ENCODE measurements around the gene OSBPL7. TPM values are rescaled to one million over a fixed set of nuclear protein-coding genes. Genes with fewer than 3 reads are reported as not detected.

OSBPL7 gene
- total RNA-seq, 1 donor from 2014 or later = 11.0 TPM

- H3K36me3 ChIP-seq (ENCODE audit: control insufficient read depth, insufficient read depth, low read length) = no peaks in the 10 kb centered on the region
- no peak overlapping the region for H3K4me3 ChIP-seq (ENCODE audit: low read depth, low read length)
- no peak for DNase-seq (ENCODE audit: low read depth)
- peaks cover 16% of the 10 kb centered on the region for H3K27me3 ChIP-seq (ENCODE audit: control insufficient read depth, insufficient read depth, low read length)
- TF ChIP-seq, protein P1, sequence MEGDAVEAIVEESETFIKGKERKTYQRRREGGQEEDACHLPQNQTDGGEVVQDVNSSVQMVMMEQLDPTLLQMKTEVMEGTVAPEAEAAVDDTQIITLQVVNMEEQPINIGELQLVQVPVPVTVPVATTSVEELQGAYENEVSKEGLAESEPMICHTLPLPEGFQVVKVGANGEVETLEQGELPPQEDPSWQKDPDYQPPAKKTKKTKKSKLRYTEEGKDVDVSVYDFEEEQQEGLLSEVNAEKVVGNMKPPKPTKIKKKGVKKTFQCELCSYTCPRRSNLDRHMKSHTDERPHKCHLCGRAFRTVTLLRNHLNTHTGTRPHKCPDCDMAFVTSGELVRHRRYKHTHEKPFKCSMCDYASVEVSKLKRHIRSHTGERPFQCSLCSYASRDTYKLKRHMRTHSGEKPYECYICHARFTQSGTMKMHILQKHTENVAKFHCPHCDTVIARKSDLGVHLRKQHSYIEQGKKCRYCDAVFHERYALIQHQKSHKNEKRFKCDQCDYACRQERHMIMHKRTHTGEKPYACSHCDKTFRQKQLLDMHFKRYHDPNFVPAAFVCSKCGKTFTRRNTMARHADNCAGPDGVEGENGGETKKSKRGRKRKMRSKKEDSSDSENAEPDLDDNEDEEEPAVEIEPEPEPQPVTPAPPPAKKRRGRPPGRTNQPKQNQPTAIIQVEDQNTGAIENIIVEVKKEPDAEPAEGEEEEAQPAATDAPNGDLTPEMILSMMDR (IDR thresholded peaks at IDR 0.05; ENCODE audit: insufficient read depth, low read length, poor library complexity, severe bottlenecking) = no peak
Observed at GRCh38 chr17:47845716-47846075, 24.1 kb upstream of the OSBPL7 start.

GRCh38 chr17:47844814-47845715, 23.5 kb upstream of the OSBPL7 start:
- no peak overlapping the region for H3K4me3 ChIP-seq (ENCODE audit: low read depth, low read length)
- TF ChIP-seq, protein P1 (IDR thresholded peaks at IDR 0.05; ENCODE audit: insufficient read depth, low read length, poor library complexity, severe bottlenecking) = no peak
- no peak for DNase-seq (ENCODE audit: low read depth)
- H3K36me3 ChIP-seq (ENCODE audit: control insufficient read depth, insufficient read depth, low read length) = no peaks in the 10 kb centered on the region
- H3K27me3 ChIP-seq (ENCODE audit: control insufficient read depth, insufficient read depth, low read length) = peaks cover 16% of the 10 kb centered on the region

DNA sequence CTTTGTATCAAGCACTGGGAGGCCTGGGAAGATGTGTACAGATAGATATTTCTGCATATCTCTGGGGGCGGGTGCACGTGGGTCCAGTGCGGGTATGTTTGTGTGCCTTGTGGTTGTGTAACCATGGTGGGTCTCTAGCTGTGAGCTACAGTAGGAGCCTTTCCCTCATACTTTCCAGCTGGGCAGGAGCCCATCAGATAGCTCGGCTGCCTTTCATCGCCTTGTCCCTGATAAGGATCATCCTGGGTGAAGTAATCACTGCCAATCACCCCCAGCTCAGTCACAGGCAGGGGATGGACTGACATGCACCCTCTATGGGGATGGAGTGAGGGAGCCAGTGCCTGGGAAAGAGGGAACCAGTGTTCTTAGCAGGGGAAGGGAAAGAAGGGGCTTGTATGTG, 22.6 kb upstream of the OSBPL7 start:
- TF ChIP-seq, protein P1 (IDR thresholded peaks at IDR 0.05; ENCODE audit: insufficient read depth, low read length, poor library complexity, severe bottlenecking) = no peak
- no peak for DNase-seq (ENCODE audit: low read depth)

DNA sequence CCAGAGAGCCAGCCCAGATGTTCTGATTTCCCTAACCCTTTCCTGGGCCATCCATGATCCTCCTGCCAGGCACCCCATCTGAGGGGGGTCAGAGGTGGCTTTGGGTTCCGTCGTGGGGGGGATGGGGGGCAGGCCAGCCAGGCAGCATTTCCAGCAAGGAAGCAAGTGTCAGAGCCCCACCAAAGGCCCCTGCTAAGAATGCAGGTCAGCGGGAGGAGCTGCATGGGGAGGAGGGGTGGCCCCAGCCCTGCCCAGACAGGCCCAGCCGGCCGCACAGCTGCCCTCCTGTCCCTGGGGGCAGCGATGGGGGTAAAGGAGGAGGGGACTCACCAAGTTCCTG, 21.8 kb upstream of the OSBPL7 start:
- Histone ChIP-seq H3K36me3 (ENCODE audit: control insufficient read depth, insufficient read depth, low read length) (no peaks in the 10 kb centered on the region), H3K27me3 (ENCODE audit: control insufficient read depth, insufficient read depth, low read length) (peaks cover 16% of the 10 kb centered on the region), H3K4me3 (ENCODE audit: low read depth, low read length) (no peak overlapping the region)
- TF ChIP-seq, protein P1 (IDR thresholded peaks at IDR 0.05; ENCODE audit: insufficient read depth, low read length, poor library complexity, severe bottlenecking) = no peak
- DNase-seq (ENCODE audit: low read depth) = no peak

More for the DNA sequence above, 22.6 kb upstream of the OSBPL7 start:
- H3K36me3 ChIP-seq (ENCODE audit: control insufficient read depth, insufficient read depth, low read length) = no peaks in the 10 kb centered on the region
- H3K4me3 ChIP-seq (ENCODE audit: low read depth, low read length) = no peak overlapping the region
- peaks cover 16% of the 10 kb centered on the region for H3K27me3 ChIP-seq (ENCODE audit: control insufficient read depth, insufficient read depth, low read length)

DNA sequence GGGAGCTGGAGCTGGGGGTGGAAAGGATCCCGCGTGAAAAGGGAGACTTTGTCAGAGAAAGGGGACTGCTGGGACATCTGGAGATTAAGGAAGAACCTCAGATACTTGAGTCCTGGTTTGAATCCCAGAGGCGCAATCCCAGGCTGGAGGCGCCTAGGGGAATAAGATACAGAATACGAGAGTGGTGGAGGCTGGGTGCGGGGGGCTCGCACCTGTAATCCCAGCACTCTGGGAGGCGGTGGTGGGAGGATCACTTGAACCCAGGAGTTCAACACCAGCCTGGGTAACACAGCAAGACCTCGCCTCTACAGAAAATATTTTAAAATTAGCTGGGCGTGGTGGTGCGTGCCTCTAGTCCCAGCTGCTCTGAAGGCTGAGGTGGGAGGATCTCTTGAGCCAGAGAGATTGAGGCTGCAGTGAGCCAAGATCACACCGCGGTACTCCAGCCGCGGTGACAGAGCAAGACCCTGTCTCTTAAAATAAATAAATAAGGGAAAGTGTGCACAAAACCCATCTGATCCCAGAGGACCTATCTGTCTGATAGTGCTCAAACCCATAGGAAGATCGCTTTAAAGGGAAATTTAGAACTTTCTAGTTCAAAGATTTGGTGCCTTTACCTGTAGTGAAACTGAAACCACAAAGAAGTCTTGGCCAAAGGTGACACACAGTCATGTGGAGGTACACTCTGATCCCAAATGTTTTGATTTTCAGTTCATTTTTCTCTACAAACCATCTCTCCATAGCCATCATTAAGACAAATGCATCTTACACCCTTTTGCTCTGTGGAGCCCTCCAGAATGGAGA, 20.1 kb upstream of the OSBPL7 start:
- no peak for DNase-seq (ENCODE audit: low read depth)
- H3K27me3 ChIP-seq (ENCODE audit: control insufficient read depth, insufficient read depth, low read length) = peaks cover 2% of the 10 kb centered on the region
- H3K36me3 ChIP-seq (ENCODE audit: control insufficient read depth, insufficient read depth, low read length) = no peaks in the 10 kb centered on the region
- TF ChIP-seq, protein P1 (IDR thresholded peaks at IDR 0.05; ENCODE audit: insufficient read depth, low read length, poor library complexity, severe bottlenecking) = no peak
- H3K4me3 ChIP-seq (ENCODE audit: low read depth, low read length) = no peak overlapping the region
